GM12873 (cell line): ENCODE data around the gene NAT8.

Experiments
- CTCF ChIP-seq: IDR thresholded peaks from 2 replicates; pipeline ENCODE4 v1.5.1; 2012; ENCODE audit warnings: low read depth, mild to moderate bottlenecking, moderate library complexity, low read length, control low read depth; ENCODE audit not compliant: insufficient read depth; ENCODE audit errors: missing control alignments

NAT8 gene

GRCh38 chr2:73642338-73643018 is at the start of gene NAT8:
NAT8 (minus strand) TSS chr2:73642422; CDS start chr2:73641628, 794 bp downstream.
- TF ChIP-seq CTCF = no peak

GRCh38 chr2:73690372-73691088 is 48.3 kb upstream of the NAT8 start:
- TF ChIP-seq CTCF = peak; percentile 64

GRCh38 chr2:73685764-73686438 is 43.7 kb upstream of the NAT8 start:
- no peak for TF ChIP-seq CTCF

GRCh38 chr2:73679951-73680571 is 37.8 kb upstream of the NAT8 start:
- TF ChIP-seq CTCF = peak; percentile 66

- no peak for TF ChIP-seq CTCF
Observed at GRCh38 chr2:73654175-73654574, 12.0 kb upstream of the NAT8 start.

GRCh38 chr2:73652348-73652747 is 10.1 kb upstream of the NAT8 start:
- no peak for TF ChIP-seq CTCF
